Lower leg skin (tissue), 3 donors: ENCODE measurements around the gene HOXD10.

Experiments
- CTCF ChIP-seq, 3 donors: fragments of 450-650 bp; IDR thresholded peaks; one replicate each; pipeline ENCODE4 v1.5.1; 2016; ENCODE audit warnings: antibody characterized with exemption in 3 of 3, mild to moderate bottlenecking in 3 of 3, moderate library complexity in 2 of 3
- POLR2A ChIP-seq, 2 donors: fragments of 450-650 bp; IDR thresholded peaks; one replicate each; pipeline ENCODE4 v1.6.1; 2016 to 2017; ENCODE audit warnings: antibody characterized with exemption in 2 of 2, mild to moderate bottlenecking in 1 of 2, moderate library complexity in 1 of 2

- TF ChIP-seq CTCF (IDR thresholded peaks at IDR 0.05) (no peak), POLR2A (IDR thresholded peaks at IDR 0.05) (no peak)
These were observed 31.3 kb upstream of the HOXD10 start for GRCh38 chr2:176085120-176085788.
